HG02588 (cell line): ENCODE measurements around the gene RPUSD4.
"Not testable (repeated sequence)": the region's sequence is repeated elsewhere in the genome, so short reads cannot be mapped to it uniquely, and the experiment has no call there.

Source experiments
- ATAC-seq: cut with Tn5 transposase; IDR thresholded peaks from one replicate; pipeline ENCODE4 v1.9.1; 2021; ENCODE audit warnings: mild to moderate bottlenecking, moderate library complexity; ENCODE audit not compliant: unreplicated experiment

The RPUSD4 gene

DNA sequence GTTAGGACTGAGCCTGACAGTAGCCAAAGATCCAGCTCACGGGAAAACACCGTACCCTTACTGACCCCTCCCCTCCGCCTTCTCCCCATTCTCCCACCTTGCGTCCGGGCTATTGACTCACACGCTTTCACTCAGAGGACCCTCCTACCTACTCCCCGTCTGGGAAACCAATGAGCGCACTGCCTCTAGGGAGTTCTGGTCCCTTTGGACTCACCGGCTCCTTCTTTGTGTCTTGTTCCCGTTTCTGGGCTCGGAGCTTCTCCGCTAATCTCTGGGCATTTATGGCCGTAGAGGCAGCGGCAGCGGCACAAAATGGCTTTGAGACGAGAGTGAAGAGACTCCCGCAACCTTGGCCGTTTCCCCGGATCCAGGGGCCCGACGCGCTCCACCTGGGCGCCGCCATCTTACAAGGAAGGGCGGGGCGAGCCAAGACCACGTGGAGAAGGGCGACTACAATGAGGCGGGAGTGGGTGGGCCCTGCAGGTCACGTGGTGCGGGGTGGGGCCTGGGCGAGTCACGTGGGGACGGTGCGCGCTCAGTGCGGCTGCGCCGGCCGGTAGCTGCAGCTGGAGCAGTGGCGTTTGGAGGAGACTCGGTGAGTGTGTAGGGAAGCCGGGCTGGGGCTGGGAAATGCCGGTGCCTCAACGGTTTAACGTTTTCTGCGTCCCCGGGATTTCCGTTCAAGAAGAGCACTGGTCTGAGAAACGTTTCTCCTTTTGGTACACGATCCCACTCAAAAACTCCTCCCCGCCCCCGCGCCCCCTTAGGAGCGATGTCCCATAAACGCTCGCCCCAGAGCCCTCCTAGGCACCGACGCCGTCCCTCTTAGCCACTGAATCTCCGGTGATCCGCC lies at the start of gene RPUSD4, which contains the start of gene FAM118B:
RPUSD4 (minus strand) TSS at position 415 of the 853 bp plus-strand sequence; CDS start at position 403, 12 bp downstream.
FAM118B (plus strand) TSS at position 547 of the 853 bp plus-strand sequence. CDS start 23,220 bp downstream, outside the sequence.
- peak; percentile 95 for ATAC-seq

- no peak for ATAC-seq
Observed at GRCh38 chr11:126257764-126258163, 46.3 kb upstream of the RPUSD4 start.

GRCh38 chr11:126257144-126257543 lies 45.7 kb upstream of the RPUSD4 start:
- ATAC-seq = no peak

GRCh38 chr11:126256216-126256615 lies 44.8 kb upstream of the RPUSD4 start:
- no peak for ATAC-seq

DNA sequence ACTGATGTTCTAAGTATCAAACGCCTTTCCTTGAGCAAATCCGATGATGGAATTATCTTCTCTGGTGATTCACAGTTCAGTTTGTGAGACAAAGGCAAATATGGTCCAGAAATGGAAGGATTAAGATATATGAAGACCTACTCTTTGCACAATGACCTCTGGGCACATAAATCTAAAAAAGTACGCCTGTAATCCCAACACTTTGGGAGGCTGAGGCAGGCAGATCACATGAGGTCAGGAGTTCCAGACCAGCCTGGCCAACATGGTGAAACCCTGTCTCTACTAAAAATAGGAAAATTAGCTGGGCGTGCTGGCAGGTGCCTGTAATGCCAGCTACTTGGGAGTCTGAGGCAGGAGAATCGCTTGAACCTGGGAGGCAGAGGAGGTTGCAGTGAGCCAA lies 44.1 kb upstream of the RPUSD4 start:
- ATAC-seq = not testable (repeated sequence)

DNA sequence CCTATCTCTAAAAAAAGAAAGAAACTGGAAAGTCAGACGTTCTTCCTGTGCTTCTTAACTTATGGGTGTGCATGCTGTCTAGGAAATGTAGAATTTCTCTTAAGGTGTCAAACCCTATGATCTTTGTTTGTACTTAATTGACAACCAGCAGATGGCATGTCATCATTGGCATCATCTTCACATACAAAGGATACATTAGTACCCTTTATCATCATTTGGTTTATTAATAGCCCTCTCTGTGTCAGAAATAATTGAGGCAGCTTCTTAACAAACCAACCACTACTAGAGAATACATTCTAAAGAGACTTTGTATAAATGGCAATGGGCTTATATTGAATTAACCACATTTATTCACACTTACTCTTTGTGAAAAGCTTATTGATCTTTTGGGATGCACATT lies 43.4 kb upstream of the RPUSD4 start:
- ATAC-seq = no peak

GRCh38 chr11:126253265-126253664 lies 41.8 kb upstream of the RPUSD4 start:
- ATAC-seq = no peak

DNA sequence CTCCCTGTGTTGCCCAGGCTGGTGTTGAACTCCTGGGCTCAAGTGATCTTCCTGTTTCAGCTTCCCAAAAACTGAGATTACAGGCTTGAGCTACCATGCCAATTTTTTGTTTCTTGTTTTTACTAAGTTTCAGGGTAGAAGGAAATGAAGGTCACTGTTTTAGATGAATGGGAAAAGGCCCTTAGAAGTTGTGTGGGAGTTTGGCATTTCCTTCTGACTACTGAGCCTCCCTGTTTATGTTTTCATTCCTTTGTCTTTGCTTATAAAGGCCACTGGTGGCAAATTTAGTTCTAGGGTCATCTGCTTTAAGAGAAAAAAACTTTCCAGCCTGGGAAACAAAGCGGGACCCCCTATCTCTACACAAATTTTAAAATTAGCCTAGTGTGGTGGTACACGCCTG lies 35.2 kb upstream of the RPUSD4 start:
- no peak for ATAC-seq

- ATAC-seq = no peak
Observed at GRCh38 chr11:126233391-126233790, 21.9 kb upstream of the RPUSD4 start.

- no peak for ATAC-seq
Observed at GRCh38 chr11:126232683-126233082, 21.2 kb upstream of the RPUSD4 start.

GRCh38 chr11:126231725-126232459 lies 20.4 kb upstream of the RPUSD4 start:
- ATAC-seq = no peak

DNA sequence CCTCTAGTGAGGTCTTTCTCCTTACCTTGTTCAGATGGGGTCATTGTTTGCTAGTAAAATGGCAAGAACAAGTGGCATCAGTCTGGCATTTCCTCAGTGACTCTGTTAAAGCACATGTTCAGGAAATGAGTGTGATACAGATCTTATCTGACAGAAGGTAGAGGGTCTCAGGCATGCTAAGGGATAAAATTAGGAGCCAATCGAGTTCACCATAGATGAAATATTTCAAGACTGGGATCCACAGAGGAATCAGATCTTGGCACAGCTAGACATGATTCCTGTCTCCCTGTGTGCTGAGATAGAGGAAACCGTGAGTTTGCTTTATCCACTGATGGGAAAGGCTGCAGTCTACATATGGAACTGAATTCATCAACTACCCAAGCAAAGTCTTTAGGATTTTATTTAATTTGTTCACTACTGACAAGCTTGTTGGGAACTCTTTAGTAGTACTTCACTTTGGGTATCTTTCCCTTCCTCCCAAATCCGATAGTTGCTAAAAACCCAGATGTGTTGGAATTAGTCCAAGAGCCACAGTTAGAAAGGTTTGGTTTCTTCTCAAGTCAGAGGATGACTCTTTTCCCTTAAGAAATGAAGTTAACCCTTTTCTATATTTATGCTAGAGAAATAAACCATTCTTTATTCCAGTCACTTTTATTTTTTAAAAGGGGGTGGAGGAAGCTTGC lies 18.5 kb upstream of the RPUSD4 start:
- no peak for ATAC-seq

- no peak for ATAC-seq
Observed at GRCh38 chr11:126226334-126227084, 15.1 kb upstream of the RPUSD4 start.

DNA sequence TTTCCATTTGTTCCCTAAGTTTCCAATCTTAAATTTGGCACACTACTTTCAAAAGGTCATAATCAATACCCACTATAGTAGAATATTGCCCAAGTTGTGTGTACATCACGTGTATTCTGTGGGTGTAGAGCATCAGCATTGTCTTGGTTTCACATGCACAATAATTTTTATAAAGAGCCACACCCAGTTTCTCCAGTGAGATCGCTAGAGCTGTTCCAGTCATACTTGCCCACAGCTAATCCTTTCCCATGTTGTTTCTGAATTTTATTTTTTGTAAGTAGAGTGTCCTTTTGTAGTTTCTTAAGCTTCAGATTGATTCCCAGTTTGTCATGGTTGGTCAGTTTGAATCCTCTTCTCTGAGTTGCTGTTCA lies 13.8 kb upstream of the RPUSD4 start:
- no peak for ATAC-seq

DNA sequence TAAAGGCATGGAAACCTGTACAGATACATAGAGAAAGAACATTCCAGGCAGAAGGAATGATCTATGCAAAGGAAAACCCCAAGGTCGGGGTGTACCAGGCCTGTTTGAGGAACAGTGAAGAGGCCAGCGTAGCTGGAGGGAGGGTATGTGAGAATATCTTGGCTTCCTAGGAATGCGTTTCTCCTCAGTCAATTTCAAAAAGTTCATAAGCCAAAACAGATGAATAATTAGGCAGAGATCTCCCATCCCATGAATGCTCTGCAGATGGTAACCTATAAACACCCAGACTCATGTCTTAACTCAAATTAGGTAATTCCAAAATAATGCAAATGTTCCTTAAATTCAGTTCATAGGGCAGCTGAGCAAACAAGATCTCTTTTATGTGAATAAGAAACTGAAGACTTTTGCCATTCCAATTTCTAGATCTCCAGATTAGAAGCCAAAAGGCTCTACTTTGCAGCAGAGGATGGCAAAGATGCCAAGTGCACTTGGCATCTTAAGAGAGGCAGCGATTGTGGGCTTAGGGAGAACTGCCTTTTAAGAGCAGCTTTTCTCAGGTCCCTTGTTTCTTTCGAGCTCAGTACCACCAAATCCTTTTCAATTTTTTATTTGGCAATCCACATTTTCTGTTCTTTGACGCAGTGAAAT lies 13.3 kb upstream of the RPUSD4 start:
- ATAC-seq = no peak

DNA sequence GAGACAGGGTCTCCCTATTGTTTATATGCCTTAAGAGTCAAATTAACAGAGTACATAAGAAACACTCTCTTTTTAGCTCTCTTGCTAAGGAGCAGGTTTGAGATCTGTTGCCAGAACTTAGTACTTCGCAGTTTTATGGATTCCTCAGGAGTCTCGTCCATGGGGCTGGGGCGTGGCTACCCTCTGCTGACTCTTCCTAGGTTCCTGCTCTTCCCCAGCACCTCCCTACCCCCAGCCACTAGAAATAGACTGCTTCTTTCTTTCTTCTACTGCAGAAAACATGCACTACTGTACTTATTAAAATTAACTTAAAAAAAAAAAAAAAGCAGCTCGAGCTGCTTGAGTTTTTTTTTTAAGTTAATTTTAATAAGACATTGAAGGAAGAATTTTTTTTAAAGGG lies 8.1 kb upstream of the RPUSD4 start:
- ATAC-seq = no peak

GRCh38 chr11:126217491-126217890 lies 6.0 kb upstream of the RPUSD4 start:
- no peak for ATAC-seq

DNA sequence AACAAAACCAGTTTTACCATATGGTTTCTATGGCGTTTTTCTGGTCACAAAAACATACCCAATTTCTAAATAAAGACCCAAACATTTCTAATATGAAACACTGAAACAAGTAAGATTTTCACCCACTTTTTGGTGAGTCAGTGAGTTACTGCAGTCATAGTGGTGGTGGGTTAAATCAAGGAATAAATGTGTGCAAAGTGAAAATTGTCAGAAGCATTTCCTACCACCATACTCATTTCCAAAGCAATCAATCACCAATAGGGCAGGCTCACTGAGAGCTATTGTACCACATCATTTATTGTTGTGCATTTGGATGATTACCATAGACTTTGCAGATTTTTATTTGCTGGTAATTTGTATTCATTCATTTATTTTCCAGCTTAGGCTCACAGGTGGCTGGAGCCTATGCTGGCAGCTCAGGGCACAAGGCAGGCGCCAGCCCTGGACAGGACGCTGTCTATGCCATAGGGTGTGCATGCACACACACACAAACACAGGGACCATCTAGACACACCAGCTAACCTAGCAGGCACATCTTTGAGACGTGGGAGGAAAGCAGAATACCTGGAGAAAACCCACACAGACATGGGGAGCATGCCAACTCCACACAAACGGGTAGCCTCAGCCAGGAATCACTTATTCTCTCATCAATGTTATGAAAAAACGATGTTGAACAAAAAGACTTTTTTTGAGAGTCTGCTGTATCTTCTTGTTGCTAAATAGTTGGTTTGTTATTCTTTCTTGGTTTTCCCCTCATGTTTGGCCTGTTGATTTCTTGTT lies 5.3 kb upstream of the RPUSD4 start:
- no peak for ATAC-seq

GRCh38 chr11:126214841-126215240 lies 3.4 kb upstream of the RPUSD4 start:
- ATAC-seq = no peak
